H1 (cell line): Measurements from ENCODE around the gene PRR36. TPM values are rescaled to one million over a fixed set of nuclear protein-coding genes. Genes with fewer than 3 reads are reported as not detected.

Experiments used
- CTCF ChIA-PET: fragments of 300-600 bp; sonication (Branson Sonifier 250); formaldehyde crosslinking; loops from one replicate; lab custom pipeline; 2021; ENCODE audit not compliant: partially characterized antibody; lab: Charles Lee
- POLR2A ChIA-PET: fragments of 300-600 bp; sonication (Branson Sonifier 250); formaldehyde crosslinking; loops from one replicate; lab custom pipeline; 2021; ENCODE audit warnings: inconsistent platforms; ENCODE audit not compliant: partially characterized antibody; lab: Charles Lee
- DNase-seq, 2 experiments: peaks; one replicate each; pipeline versions ENCODE4 v3.0.0 to v3.0.0-alpha.2; 2010 to 2022; ENCODE audit warnings: low spot score in 2 of 2, low read depth in 1 of 2, mixed read lengths in 1 of 2
- FAIRE-seq: peaks from 2 replicates; lab custom pipeline; 2011; peaks lifted over from hg19 to GRCh38; lab: Jason Lieb, UNC
- H2AFZ ChIP-seq: 2 replicates; pipeline ENCODE4 v1.8.1; 2012; ENCODE audit warnings: low read length, inconsistent platforms
- H2AK5ac ChIP-seq: 2 replicates; pipeline ENCODE4 v1.6.1; 2013; ENCODE audit warnings: low read depth, low read length
- H2BK120ac ChIP-seq: replicated peaks from 2 replicates; pipeline ENCODE3; 2013; ENCODE audit warnings: low read depth, low read length, inconsistent platforms
- H2BK12ac ChIP-seq: 2 replicates; pipeline ENCODE4 v1.6.1; 2013; ENCODE audit warnings: low read depth, low read length
- H2BK15ac ChIP-seq: 2 replicates; pipeline ENCODE4 v1.6.1; 2013; ENCODE audit warnings: low read length
- H2BK20ac ChIP-seq: 2 replicates; pipeline ENCODE4 v1.6.1; 2013; ENCODE audit warnings: low read length
- H2BK5ac ChIP-seq: 2 replicates; pipeline ENCODE4 v1.6.1; 2013; ENCODE audit warnings: low read depth, low read length
- H3K14ac ChIP-seq: 2 replicates; pipeline ENCODE4 v1.6.1; 2013; ENCODE audit warnings: inconsistent platforms; ENCODE audit not compliant: insufficient read length
- H3K18ac ChIP-seq: 2 replicates; pipeline ENCODE4 v1.6.1; 2013; ENCODE audit warnings: low read length; ENCODE audit errors: extremely low read depth
- H3K23ac ChIP-seq: 2 replicates; pipeline ENCODE4 v1.6.1; 2013; ENCODE audit warnings: inconsistent platforms; ENCODE audit not compliant: insufficient read length
- H3K23me2 ChIP-seq: 2 replicates; pipeline ENCODE4 v1.6.1; 2013; ENCODE audit warnings: low read depth, low read length
- H3K27ac ChIP-seq: 2 replicates; pipeline ENCODE4 v1.6.1; 2011; ENCODE audit warnings: low read depth, low read length, inconsistent platforms
- H3K27me3 ChIP-seq, 4 experiments: replicated peaks in 1 of 4; 1 replicate in 1 of 4; 2 replicates in 3 of 4; pipeline versions ENCODE4 v1.6.1 to v1.8.1; 2011 to 2013; ENCODE audit warnings: low read length in 3 of 4, mild to moderate bottlenecking in 3 of 4, inconsistent platforms in 2 of 4, mixed read lengths in 2 of 4, moderate library complexity in 1 of 4; ENCODE audit not compliant: control insufficient read depth in 3 of 4, insufficient read depth in 3 of 4; ENCODE audit errors: extremely low read depth in 1 of 4
- H3K36me3 ChIP-seq, 4 experiments: 2 replicates each; pipeline versions ENCODE4 v1.6.1 to v1.8.1; 2011 to 2013; ENCODE audit warnings: mild to moderate bottlenecking in 4 of 4, low read length in 3 of 4, moderate library complexity in 2 of 4, control low read depth in 1 of 4, inconsistent platforms in 1 of 4; ENCODE audit not compliant: insufficient read depth in 4 of 4, control insufficient read depth in 2 of 4
- H3K4ac ChIP-seq: replicated peaks from 2 replicates; pipeline ENCODE3; 2013; ENCODE audit warnings: low read length, low read depth, mixed read lengths, inconsistent platforms; ENCODE audit not compliant: insufficient read length
- H3K4me1 ChIP-seq, 4 experiments: replicated peaks in 1 of 4; 1 replicate in 1 of 4; 2 replicates in 3 of 4; pipeline versions ENCODE4 v1.6.1 to v1.8.1; 2011 to 2013; ENCODE audit warnings: low read length in 3 of 4, inconsistent platforms in 2 of 4, mixed read lengths in 1 of 4; ENCODE audit not compliant: insufficient read depth in 4 of 4, control insufficient read depth in 3 of 4
- H3K4me2 ChIP-seq, 2 experiments: 2 replicates each; pipeline versions ENCODE4 v1.6.1 to v1.8.1; 2011 to 2013; ENCODE audit warnings: low read depth in 2 of 2, low read length in 2 of 2, control low read depth in 1 of 2, inconsistent platforms in 1 of 2, mild to moderate bottlenecking in 1 of 2; ENCODE audit not compliant: insufficient read depth in 1 of 2
- H3K4me3 ChIP-seq, 4 experiments: fragments of 200-600, 300-600 bp in 1 of 4; sonication (generic), shearing (Covaris generic), sonication (Bioruptor Twin) in 1 of 4; 2 replicates each; pipeline versions ENCODE4 v1.5.1 to v1.8.1; 2011 to 2016; ENCODE audit warnings: low read length in 4 of 4, low read depth in 3 of 4, control low read depth in 2 of 4, inconsistent platforms in 2 of 4, mild to moderate bottlenecking in 2 of 4, mixed read lengths in 1 of 4, moderate library complexity in 1 of 4; ENCODE audit not compliant: insufficient read depth in 2 of 4; ENCODE audit errors: extremely low read depth in 1 of 4
- H3K56ac ChIP-seq: replicated peaks from 2 replicates; pipeline ENCODE3; 2013; ENCODE audit warnings: low read depth, mild to moderate bottlenecking, mixed read lengths, low read length, inconsistent platforms; ENCODE audit not compliant: insufficient read length
- H3K79me1 ChIP-seq: 2 replicates; pipeline ENCODE4 v1.6.1; 2013; ENCODE audit warnings: low read depth, low read length, control low read depth
- H3K79me2 ChIP-seq, 2 experiments: 2 replicates each; pipeline versions ENCODE4 v1.6.1 to v1.8.1; 2012 to 2013; ENCODE audit warnings: low read length in 2 of 2, mild to moderate bottlenecking in 2 of 2, inconsistent platforms in 1 of 2; ENCODE audit not compliant: insufficient read depth in 2 of 2, control insufficient read depth in 1 of 2
- H3K9ac ChIP-seq, 4 experiments: replicated peaks in 1 of 4; 1 replicate in 1 of 4; 2 replicates in 3 of 4; pipeline versions ENCODE4 v1.6.1 to v1.8.1; 2011 to 2013; ENCODE audit warnings: low read depth in 3 of 4, low read length in 3 of 4, control low read depth in 2 of 4, mild to moderate bottlenecking in 2 of 4, moderate library complexity in 2 of 4, inconsistent platforms in 1 of 4; ENCODE audit errors: extremely low read depth in 1 of 4
- H3K9me3 ChIP-seq, 2 experiments: 2 replicates each; pipeline versions ENCODE4 v1.6.1 to v1.8.1; 2012 to 2013; ENCODE audit warnings: mild to moderate bottlenecking in 2 of 2, moderate library complexity in 2 of 2, control low read depth in 1 of 2, inconsistent platforms in 1 of 2, low read depth in 1 of 2, low read length in 1 of 2, mixed read lengths in 1 of 2; ENCODE audit not compliant: insufficient read depth in 2 of 2
- H4K20me1 ChIP-seq, 2 experiments: replicated peaks in 1 of 2; 2 replicates each; pipeline versions ENCODE3 to v1.8.1; 2011 to 2013; ENCODE audit warnings: inconsistent platforms in 2 of 2, low read length in 2 of 2, mild to moderate bottlenecking in 1 of 2; ENCODE audit not compliant: insufficient read depth in 2 of 2, control insufficient read depth in 1 of 2
- H4K5ac ChIP-seq: 2 replicates; pipeline ENCODE4 v1.6.1; 2013; ENCODE audit warnings: low read length, low read depth, mixed read lengths, inconsistent platforms; ENCODE audit not compliant: insufficient read length
- H4K8ac ChIP-seq: 2 replicates; pipeline ENCODE4 v1.8.0; 2013; ENCODE audit warnings: mild to moderate bottlenecking, moderate library complexity, low read length, inconsistent platforms; ENCODE audit not compliant: insufficient read depth; ENCODE audit errors: extremely low read depth
- H4K91ac ChIP-seq: replicated peaks from 2 replicates; pipeline ENCODE3; 2013; ENCODE audit warnings: low read length, mixed read lengths, inconsistent platforms; ENCODE audit not compliant: insufficient read length
- EP300 ChIP-seq, 2 experiments: IDR thresholded peaks; 1 replicate in 1 of 2; 2 replicates in 1 of 2; pipeline ENCODE4 v1.6.1; 2011 to 2012; ENCODE audit warnings: low read depth in 2 of 2, low read length in 2 of 2, mild to moderate bottlenecking in 2 of 2, borderline replicate concordance in 1 of 2, inconsistent platforms in 1 of 2, moderate library complexity in 1 of 2
- SIX5 ChIP-seq: IDR thresholded peaks from 2 replicates; pipeline ENCODE4 v1.6.1; 2011; ENCODE audit warnings: mild to moderate bottlenecking, low read depth, low read length
- SP4 ChIP-seq: IDR thresholded peaks from 2 replicates; pipeline ENCODE4 v1.6.1; 2012; ENCODE audit warnings: low read length, inconsistent platforms
- TCF12 ChIP-seq: IDR thresholded peaks from 2 replicates; pipeline ENCODE4 v1.6.1; 2011; ENCODE audit warnings: low read depth, mild to moderate bottlenecking, low read length
- WGBS, 2 experiments: shearing (Covaris generic) in 1 of 2; methylation state at CpG; one replicate each; pipeline versions ENCODE4 v1.1.6 to v1.1.7; 2013 to 2015; ENCODE audit warnings: low lambda C conversion rate in 2 of 2, mixed read lengths in 2 of 2, inconsistent platforms in 1 of 2, low coverage in 1 of 2, missing lambda C conversion rate in 1 of 2; ENCODE audit not compliant: insufficient replicate concordance in 2 of 2, insufficient coverage in 1 of 2, insufficient read length in 1 of 2; ENCODE audit errors: extremely low coverage in 1 of 2, missing lambda C conversion rate in 1 of 2; 5-methylcytosine and 5-hydroxymethylcytosine counted together
- polyA plus RNA-seq, 7 experiments: library from polyadenylated mRNA; depleted of rRNA in 3 of 7; stranded (reverse) in 5 of 7; unstranded in 2 of 7; fragments of >200 nt in 5 of 7; fragments of 200-250 nt in 2 of 7; gene quantifications; 1 replicate in 5 of 7; 2 replicates in 1 of 7; 4 replicates in 1 of 7; pipeline versions ENCODE4 v1.2.1 to v1.2.3, GENCODE V29; 2011 to 2013; ENCODE audit warnings: missing spikeins in 2 of 7, mixed read lengths in 2 of 7
- total RNA-seq: library from RNA; stranded (reverse); fragmentation: NEBNext Ultra II Directional; extraction: Animal tissue kit (Norgen Biotek cat#: 25700); gene quantifications from 2 replicates; pipeline ENCODE4 v1.2.1, GENCODE V29; 2021

PRR36 gene
- total and polyA plus RNA-seq, 2 of the 8 experiments (the other 6 are each of a cell fraction or from before 2014, with no cell fraction given), result 1.6 to 23.9 TPM

GRCh38 chr19:7905268-7905667, 31.1 kb upstream of the PRR36 start:
- Histone ChIP-seq H3K9ac (no peak overlapping the region), H4K8ac (no peak overlapping the region), H3K79me2 (peaks cover 0 to 22% of the 10 kb centered on the region in 2 experiments; a peak in 2 of 4 replicates), H2BK5ac (no peak overlapping the region), H3K4me1 (peaks cover 0 to 13% (median 7%) of the 10 kb centered on the region in 4 experiments; a peak in 5 of 7 replicates), H2BK12ac (no peak overlapping the region), H3K18ac (no peak overlapping the region), H4K91ac (no peak overlapping the region), H3K27me3 (no peaks in the 10 kb centered on the region), H3K23me2 (peaks cover 13% of the 10 kb centered on the region), H4K20me1 (peaks cover 3 to 17% of the 10 kb centered on the region in 2 experiments), H3K4me2 (peak overlapping the region in 1 of 2 experiments; percentile 90; a peak in 1 of 4 replicates), H4K5ac (no peak overlapping the region), H3K56ac (no peak overlapping the region), H3K36me3 (peaks cover 0 to 5% (median 2%) of the 10 kb centered on the region in 4 experiments; a peak in 4 of 8 replicates), H3K14ac (no peak overlapping the region), H3K4me3 (peak overlapping the region in 1 of 4 experiments; percentile 86; a peak in 3 of 8 replicates), H3K79me1 (peaks cover 11% of the 10 kb centered on the region), H3K9me3 (no peaks in the 10 kb centered on the region), H3K4ac (no peak overlapping the region), H3K27ac (no peak overlapping the region), H2BK120ac (no peak overlapping the region), H2AFZ (no peak overlapping the region), H3K23ac (no peak overlapping the region), H2BK20ac (no peak overlapping the region), H2AK5ac (no peak overlapping the region), H2BK15ac (no peak overlapping the region)
- WGBS, 2 experiments, result 80% methylated on average over 10 of the region's 10 CpGs; no CpG with 5 or more reads in 1 of the 2 experiments
- DNase-seq (no peak), FAIRE-seq (no peak)
- POLR2A ChIA-PET, result no interaction called here
- CTCF ChIA-PET, result no interaction called here
- TF ChIP-seq SIX5, result no peak
- TF ChIP-seq TCF12, result no peak
- TF ChIP-seq SP4, result no peak
- no peak for TF ChIP-seq EP300 (IDR thresholded peaks at IDR 0.05; ENCODE audit: borderline replicate concordance in 1 of 2, low read depth in 2 of 2, low read length in 2 of 2)
